T47D (cell line): ENCODE data around the gene ETFA.
"Not testable (repeated sequence)": the region's sequence is repeated elsewhere in the genome, so short reads cannot be mapped to it uniquely, and the experiment has no call there.

Source experiments
- DNase-seq, 2 experiments: peaks; one replicate each; pipeline versions ENCODE4 v3.0.0 to v3.0.0-alpha.2; 2011 to 2012; ENCODE audit warnings: low read depth in 1 of 2, low spot score in 1 of 2
- JUND ChIP-seq: IDR thresholded peaks from 2 replicates; pipeline ENCODE4 v1.6.1; 2012; ENCODE audit warnings: low read depth
- in situ Hi-C: cut with HindIII; loops from 2 replicates; pipeline ENCODE4 v1.10.0; 2016; ENCODE audit warnings: low sequenced_read_pairs, low pct_unique_long_range_greater_than_20kb

ETFA gene

DNA sequence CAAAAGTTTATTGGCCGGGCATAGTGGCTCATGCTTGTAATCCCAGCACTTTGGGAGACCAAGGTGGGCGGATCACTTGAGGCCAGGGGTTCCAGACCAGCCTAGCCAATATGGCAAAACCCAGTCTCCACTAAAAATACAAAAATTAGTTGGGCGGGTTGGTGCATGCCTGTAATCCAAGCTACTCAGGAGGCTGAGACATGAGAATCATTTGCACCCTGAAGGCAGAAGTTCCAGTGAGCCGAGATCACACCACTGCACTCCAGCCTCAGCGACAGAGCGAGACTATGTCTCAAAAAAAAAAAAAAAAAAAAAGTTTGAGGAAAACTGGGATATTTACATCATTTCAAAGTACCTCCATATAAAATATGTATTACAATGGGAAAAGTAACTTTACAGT is 40.4 kb downstream of the ETFA start:
- in situ Hi-C loops = no loop called here
- TF ChIP-seq JUND = no peak
- DNase-seq = no peak

DNA sequence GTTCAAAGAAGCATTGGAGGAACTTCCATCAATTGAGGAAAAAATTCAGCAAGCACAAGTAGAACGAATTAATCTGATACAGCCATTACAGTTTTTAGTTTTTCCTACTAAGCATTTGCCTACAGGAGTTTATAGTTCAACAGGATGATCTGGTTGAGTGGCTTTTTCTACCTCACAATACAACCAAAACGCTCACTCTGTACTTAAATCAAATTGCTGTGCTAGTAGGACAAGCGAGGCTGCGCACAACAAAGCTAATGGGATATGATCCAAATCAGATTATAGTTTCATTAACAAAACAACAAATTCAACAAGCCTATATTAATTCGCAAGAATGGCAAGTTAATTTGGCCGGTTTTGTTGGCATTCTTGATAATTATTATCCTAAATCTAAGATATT is 44.2 kb downstream of the ETFA start:
- peak in 1 of 2 experiments; percentile 6 for DNase-seq
- in situ Hi-C loops = no loop called here
- TF ChIP-seq JUND = no peak

GRCh38 chr15:76265769-76266168 is 45.5 kb downstream of the ETFA start:
- DNase-seq = peak in 1 of 2 experiments; percentile 18
- in situ Hi-C loops = not testable (repeated sequence)

DNA sequence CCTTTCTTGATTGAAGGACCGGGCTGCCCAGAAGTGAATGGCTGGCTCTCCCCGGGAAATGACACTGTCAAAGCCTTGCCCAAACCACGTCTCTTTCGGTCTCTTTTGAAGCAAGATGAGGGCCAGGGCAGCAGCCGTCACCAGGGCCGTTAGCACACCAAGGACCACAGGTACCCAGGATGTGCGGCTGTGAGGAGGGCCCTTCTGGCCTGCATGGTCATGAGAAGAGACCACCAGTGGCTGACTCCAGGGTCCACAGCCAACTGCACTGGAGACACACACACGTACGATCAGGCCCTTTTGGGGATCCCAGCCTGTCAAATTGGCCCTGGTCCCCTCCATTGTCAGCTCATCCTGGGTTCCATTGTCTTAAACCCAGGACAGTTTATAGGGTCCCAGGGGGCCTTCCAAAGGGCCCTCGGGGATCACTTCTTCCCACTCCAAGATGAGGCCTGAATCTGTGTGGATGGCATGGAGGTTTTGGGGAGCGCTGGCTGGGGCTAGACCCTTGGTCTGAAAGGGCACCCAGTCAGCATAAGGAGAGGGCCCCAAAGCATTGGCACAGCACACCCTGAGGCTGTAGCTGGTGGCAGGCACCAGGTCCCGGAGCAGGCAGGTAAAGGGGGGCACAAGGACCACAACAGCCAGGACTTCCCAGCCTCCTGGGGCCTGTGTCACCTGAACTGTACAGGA is 50.9 kb downstream of the ETFA start:
- no peak for TF ChIP-seq JUND
- no peak for DNase-seq
- in situ Hi-C loops = no loop called here

- no peak for TF ChIP-seq JUND
- in situ Hi-C loops = no loop called here
- DNase-seq = no peak
Measured at GRCh38 chr15:76259392-76259791, 51.9 kb downstream of the ETFA start.

- in situ Hi-C loops = no loop called here
Measured at GRCh38 chr15:76258460-76258859, 52.8 kb downstream of the ETFA start.

DNA sequence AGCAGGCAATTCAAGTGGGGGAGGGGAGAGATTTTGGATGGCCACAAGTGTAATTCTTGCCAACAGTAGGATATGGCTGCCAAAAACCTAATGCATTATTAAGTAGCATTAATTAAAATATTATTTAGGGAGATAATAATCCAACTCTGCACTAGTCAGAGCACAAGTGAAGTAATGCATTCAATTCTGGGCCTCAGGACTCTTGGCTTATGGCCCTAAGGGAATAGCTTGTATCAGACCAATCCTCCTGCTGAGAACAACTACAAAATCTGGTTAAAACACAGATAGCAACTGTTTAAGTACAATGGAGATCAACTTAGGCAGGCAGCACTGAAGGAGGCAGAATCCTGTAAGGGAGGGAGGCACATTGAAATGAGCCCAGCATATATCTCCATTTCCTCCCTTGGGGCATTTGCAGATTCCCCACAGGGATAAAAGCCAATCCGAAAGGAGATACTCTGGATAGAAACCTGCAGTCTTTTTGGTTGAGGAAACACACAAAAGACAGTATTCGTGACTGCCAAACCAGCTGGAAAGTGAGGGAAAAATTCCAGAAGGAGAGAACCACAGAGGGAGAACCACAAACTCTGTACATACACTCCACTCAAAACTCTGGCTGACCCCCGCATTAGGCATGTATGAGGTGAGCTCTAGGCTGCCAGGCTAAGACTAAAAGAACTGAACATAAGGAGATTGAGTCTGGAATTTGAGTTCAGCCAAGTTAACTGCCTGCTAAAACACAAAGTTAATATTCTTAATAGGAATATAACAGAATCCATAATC is 57.4 kb downstream of the ETFA start:
- no peak for TF ChIP-seq JUND
- DNase-seq = no peak
- in situ Hi-C loops = no loop called here

More at GRCh38 chr15:76258460-76258859, 52.8 kb downstream of the ETFA start:
- TF ChIP-seq JUND = no peak
- DNase-seq = no peak

DNA sequence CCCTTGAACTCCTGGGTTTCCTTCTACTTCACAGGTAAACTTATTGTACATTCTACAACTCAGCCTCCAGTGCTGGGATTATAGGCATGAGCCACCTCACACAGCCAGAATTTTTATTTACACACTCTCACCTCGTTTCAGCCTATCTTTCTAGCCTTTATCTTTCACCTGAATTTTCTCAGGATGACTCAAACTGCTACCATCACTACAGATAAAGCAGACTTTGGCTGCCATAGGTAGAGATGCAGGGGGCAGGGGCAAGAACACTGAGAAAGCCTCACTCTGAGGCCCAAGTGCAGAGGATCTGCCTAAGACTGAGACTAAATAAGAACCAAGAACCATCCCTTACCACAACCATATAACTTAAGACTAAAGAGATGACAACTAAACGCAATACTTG is 59.0 kb downstream of the ETFA start:
- DNase-seq = no peak
- in situ Hi-C loops = no loop called here
- no peak for TF ChIP-seq JUND

DNA sequence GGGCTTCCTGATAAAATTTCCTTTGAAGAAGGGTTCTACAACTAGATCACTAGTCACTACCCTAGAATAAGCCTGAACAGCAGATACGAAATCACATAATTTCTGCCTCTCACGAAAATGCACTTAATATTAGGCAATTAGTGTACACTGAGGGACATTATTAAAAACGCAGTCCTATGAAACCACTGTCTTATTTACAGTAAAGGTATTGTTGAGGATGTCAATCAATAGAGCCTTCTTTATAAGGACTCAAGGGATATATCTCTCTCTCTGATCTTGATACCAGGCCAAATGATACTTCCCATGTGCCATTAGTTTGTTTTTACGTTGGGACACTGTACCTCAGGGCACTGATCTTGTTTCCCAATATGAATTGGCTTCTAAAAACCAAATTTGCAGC is 59.6 kb downstream of the ETFA start:
- TF ChIP-seq JUND = no peak
- no peak for DNase-seq
- in situ Hi-C loops = no loop called here

DNA sequence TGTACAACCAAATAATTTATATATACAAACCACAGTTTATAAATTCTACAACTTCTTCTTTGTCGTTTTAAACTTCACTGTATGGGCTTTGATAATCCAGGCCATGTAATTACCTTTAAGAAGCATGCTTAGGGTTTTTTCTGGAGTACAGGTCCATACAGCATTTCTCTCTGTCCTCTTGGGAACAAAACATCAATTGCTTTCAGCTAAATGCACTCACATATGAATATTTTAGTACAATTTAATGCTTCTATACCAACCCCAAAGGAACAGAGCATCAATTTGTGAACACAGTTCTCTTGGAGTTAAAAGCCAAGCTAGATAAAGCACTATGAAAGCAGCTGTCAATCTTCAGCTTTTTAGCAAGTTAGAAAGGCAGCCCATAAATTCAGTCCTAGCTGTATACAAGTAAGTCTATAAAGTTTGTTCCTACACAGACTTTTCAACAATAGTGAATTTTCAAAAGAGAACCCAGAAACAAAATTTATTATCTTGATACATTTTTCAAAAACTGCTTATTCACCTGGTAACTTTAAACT is 66.1 kb downstream of the ETFA start:
- in situ Hi-C loops = no loop called here
- DNase-seq = no peak
- TF ChIP-seq JUND = no peak

DNA sequence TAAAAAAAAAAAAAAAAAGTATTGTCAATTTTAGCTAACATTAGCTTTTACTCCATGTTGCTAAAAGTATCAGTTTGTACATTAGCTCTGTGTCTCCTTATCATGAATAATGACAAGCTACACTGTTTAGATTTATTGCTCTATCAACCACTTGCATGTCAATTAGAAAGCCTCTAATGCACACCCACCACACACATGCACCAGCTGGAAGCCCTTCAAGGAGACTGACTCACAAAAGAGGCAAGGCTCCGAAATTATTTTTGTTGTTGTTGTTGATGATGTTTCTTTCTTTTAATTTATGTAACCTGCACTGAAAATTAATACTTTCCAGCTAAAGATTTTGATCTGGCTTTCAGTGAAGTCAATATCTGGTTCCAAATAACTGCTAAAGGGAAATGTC is 71.5 kb downstream of the ETFA start:
- no peak for DNase-seq
- in situ Hi-C loops = no loop called here
- TF ChIP-seq JUND = no peak

GRCh38 chr15:76236350-76236749 is 74.9 kb downstream of the ETFA start:
- TF ChIP-seq JUND = no peak
- in situ Hi-C loops = no loop called here
- DNase-seq = no peak

DNA sequence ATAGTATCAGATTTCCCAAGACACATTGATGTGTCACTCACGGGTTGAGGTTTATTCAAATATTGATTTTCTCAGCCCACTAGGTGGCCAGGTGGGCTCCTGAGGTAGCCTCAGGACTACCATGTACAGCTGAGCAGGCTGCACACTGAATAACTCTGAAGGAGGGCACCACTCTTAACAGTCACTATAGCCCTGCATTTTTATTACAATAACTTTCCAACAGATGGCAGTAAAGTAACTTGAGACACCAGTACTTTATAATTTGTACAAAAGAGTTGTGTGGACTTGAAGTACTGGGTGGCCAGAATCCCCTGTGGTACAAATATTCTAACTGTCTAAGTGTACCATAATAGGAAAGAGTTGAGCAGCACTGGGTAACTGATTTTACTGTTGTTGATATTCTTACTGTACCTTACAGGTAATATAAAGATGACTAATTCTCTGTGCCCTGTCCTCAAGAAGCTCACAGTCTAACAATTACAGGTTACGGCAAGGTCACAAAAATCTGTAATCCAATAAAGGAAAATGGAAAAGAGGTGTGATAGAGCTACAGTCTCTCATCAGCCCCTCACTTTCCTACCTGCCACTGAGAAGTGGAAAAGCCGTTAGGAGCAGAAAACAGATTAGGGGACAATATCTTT is 76.0 kb downstream of the ETFA start:
- no peak for TF ChIP-seq JUND
- in situ Hi-C loops = no loop called here
- DNase-seq = peak in 1 of 2 experiments; percentile 61
